ENCODE data around the gene SRPK3. TPM values are rescaled to one million over a fixed set of nuclear protein-coding genes. Genes with fewer than 3 reads are reported as not detected.
A peak's percentile ranks its signal among the peaks of the same experiment; 100 is the strongest.

The SRPK3 gene
- total RNA-seq, 1 donor from 2014 or later, result 0.07 TPM

GRCh38 chrX:153783378-153784013 is 2.7 kb downstream of the SRPK3 start:
- DNase-seq (ENCODE audit: low read depth, low spot score), result no peak

GRCh38 chrX:153784325-153784967 is 3.6 kb downstream of the SRPK3 start:
- no peak for DNase-seq (ENCODE audit: low read depth, low spot score)

GRCh38 chrX:153786669-153787068 is 5.8 kb downstream of the SRPK3 start:
- no peak for DNase-seq (ENCODE audit: low read depth, low spot score)

- DNase-seq (ENCODE audit: low read depth, low spot score), result no peak
Measured at GRCh38 chrX:153789654-153790053, 8.8 kb downstream of the SRPK3 start.

- no peak for DNase-seq (ENCODE audit: low read depth, low spot score)
Measured at GRCh38 chrX:153791104-153791852, 10.4 kb downstream of the SRPK3 start.

- no peak for DNase-seq (ENCODE audit: low read depth, low spot score)
Measured at GRCh38 chrX:153792368-153792767, 11.5 kb downstream of the SRPK3 start.

- no peak for DNase-seq (ENCODE audit: low read depth, low spot score)
Measured at GRCh38 chrX:153793291-153793690, 12.4 kb downstream of the SRPK3 start.

- DNase-seq (ENCODE audit: low read depth, low spot score), result peak; percentile 82
Measured at GRCh38 chrX:153794018-153794896, 13.4 kb downstream of the SRPK3 start, which contains the start of the genes IDH3G and SSR4. Gene IDH3G, minus strand, starts transcription at chrX:153794375. Its CDS starts 49 bp downstream, at chrX:153794326. Gene SSR4, plus strand, starts transcription at chrX:153794668. Its CDS starts 20 bp downstream, at chrX:153794688.

- DNase-seq (ENCODE audit: low read depth, low spot score), result no peak
Measured at GRCh38 chrX:153794897-153795816, 14.3 kb downstream of the SRPK3 start.

- no peak for DNase-seq (ENCODE audit: low read depth, low spot score)
Measured at GRCh38 chrX:153797415-153798015, 16.7 kb downstream of the SRPK3 start.

GRCh38 chrX:153799326-153799725 is 18.5 kb downstream of the SRPK3 start:
- no peak for DNase-seq (ENCODE audit: low read depth, low spot score)

- DNase-seq (ENCODE audit: low read depth, low spot score), result no peak
Measured at GRCh38 chrX:153800177-153800722, 19.4 kb downstream of the SRPK3 start.

- no peak for DNase-seq (ENCODE audit: low read depth, low spot score)
Measured at GRCh38 chrX:153800746-153801145, 19.9 kb downstream of the SRPK3 start.

GRCh38 chrX:153801669-153802068 is 20.8 kb downstream of the SRPK3 start:
- DNase-seq (ENCODE audit: low read depth, low spot score), result no peak

GRCh38 chrX:153802513-153803045 is 21.7 kb downstream of the SRPK3 start:
- DNase-seq (ENCODE audit: low read depth, low spot score), result no peak

GRCh38 chrX:153803211-153804099 is 22.6 kb downstream of the SRPK3 start:
- no peak for DNase-seq (ENCODE audit: low read depth, low spot score)

- DNase-seq (ENCODE audit: low read depth, low spot score), result no peak
Measured at GRCh38 chrX:153804100-153804595, 23.3 kb downstream of the SRPK3 start.

GRCh38 chrX:153804621-153805020 is 23.8 kb downstream of the SRPK3 start:
- DNase-seq (ENCODE audit: low read depth, low spot score), result no peak

Measured in pulmonary artery endothelial cell (primary cell).